ENCODE results near the gene AAR2. TPM values are rescaled to one million over a fixed set of nuclear protein-coding genes. Genes with fewer than 3 reads are reported as not detected.

AAR2 gene
- polyA plus RNA-seq, 1 experiment: 54.4 TPM

DNA sequence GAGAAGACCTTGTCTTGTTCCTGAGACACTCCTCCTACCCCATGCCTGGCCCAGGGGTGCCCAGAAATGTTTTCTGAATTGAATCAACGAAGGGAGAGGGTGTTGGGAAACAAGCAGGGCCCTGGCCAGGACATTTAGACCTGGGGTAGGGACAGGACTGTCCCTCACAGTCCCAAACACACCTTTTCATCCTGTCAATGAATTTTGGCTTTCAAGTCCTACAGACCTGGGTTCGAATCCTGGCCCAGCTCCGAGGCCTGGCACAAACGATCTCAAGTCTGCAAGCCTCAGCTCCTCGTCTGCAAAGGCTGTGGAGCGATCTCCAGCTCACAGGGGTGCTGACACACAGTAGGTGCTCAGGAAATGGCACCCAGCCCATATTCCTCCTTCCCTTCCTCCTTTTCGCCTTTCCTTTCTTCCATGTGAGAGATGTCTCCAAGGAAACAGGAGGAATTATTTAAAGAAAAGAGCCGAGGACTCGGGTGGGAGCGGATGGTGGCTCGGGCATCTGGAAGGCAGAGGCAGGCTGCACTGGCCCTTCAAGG, 62.6 kb downstream of the AAR2 start:
- POLR2A ChIA-PET: no interaction called here
- TF ChIP-seq, protein P1, sequence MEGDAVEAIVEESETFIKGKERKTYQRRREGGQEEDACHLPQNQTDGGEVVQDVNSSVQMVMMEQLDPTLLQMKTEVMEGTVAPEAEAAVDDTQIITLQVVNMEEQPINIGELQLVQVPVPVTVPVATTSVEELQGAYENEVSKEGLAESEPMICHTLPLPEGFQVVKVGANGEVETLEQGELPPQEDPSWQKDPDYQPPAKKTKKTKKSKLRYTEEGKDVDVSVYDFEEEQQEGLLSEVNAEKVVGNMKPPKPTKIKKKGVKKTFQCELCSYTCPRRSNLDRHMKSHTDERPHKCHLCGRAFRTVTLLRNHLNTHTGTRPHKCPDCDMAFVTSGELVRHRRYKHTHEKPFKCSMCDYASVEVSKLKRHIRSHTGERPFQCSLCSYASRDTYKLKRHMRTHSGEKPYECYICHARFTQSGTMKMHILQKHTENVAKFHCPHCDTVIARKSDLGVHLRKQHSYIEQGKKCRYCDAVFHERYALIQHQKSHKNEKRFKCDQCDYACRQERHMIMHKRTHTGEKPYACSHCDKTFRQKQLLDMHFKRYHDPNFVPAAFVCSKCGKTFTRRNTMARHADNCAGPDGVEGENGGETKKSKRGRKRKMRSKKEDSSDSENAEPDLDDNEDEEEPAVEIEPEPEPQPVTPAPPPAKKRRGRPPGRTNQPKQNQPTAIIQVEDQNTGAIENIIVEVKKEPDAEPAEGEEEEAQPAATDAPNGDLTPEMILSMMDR (IDR thresholded peaks at IDR 0.05; ENCODE audit: insufficient read depth, low read depth, low read length): no peak
- no peak for DNase-seq (ENCODE audit: low read depth)
- H3K27me3 ChIP-seq (ENCODE audit: control insufficient read depth, insufficient read depth, low read length): peaks cover 17% of the 10 kb centered on the region
- CTCF ChIA-PET: interaction anchor here (1.9 kb wide), 1 partner anchor 24 kb away, joined by 4 read pairs; no protein-coding TSS in a partner anchor
- no peak overlapping the region for H3K4me3 ChIP-seq (ENCODE audit: low read depth, low read length)
- H3K36me3 ChIP-seq (ENCODE audit: control insufficient read depth, insufficient read depth, low read length): no peaks in the 10 kb centered on the region

DNA sequence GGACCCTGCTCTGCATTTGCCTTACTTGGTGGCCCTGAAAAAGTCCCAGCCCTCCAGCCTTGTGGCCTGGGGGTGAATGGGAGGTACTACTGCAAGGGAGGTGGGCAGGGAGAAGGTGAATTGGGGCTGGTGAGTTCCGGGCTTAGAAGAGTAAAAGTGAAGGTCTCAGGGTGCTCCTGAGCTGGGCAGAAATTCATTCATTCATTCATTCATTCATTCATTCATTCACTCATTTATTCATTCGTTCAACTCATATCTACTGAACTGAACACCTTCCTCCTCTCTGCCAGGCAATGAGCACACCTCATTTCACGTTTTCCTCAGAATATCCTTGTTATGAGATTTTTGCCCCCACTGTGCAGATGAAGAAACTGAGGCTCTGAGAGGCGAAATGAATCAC, 63.2 kb downstream of the AAR2 start:
- POLR2A ChIA-PET: no interaction called here
- DNase-seq (ENCODE audit: low read depth): no peak
- no peak overlapping the region for H3K4me3 ChIP-seq (ENCODE audit: low read depth, low read length)
- peaks cover 21% of the 10 kb centered on the region for H3K27me3 ChIP-seq (ENCODE audit: control insufficient read depth, insufficient read depth, low read length)
- CTCF ChIA-PET: interaction anchor here (1.9 kb wide), 1 partner anchor 23 kb away, joined by 4 read pairs; no protein-coding TSS in a partner anchor
- no peaks in the 10 kb centered on the region for H3K36me3 ChIP-seq (ENCODE audit: control insufficient read depth, insufficient read depth, low read length)
- TF ChIP-seq, protein P1 (IDR thresholded peaks at IDR 0.05; ENCODE audit: insufficient read depth, low read depth, low read length): no peak

DNA sequence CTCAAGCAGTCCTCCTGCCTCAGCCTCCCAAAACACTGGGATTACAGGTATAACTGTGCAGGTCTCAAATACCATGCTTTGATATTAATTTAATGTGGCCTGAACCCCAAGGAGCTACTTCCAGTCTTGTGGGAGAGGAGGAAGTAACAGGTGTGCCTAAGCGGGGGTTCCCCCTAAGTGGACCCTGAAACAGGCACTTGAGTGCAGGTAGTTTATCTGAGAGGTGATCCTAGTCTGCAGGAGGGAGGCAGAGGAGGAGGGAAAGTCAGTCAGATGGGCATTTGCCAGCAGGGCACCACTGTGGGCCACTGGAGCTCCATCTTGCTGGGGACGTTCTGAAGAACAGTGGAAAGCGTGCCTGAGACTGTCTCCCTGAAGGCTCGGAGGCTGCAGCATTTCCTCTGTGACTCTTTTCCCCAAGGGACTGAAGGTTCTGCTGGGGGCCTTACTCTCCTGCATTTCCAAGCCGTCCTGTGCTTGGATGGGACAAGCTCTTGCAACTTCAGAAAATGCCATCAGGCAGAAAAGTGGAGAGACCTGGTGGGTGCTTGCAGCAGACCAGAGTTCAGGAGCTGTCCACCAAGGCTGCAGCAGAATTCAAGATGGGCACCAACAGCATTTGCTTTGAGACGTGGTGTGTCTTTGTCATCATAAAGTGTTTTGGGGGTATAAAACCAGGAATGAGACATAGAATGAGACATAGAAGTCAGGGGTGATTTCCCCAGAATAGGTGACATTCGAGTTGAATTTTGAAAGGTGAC, 65.3 kb downstream of the AAR2 start:
- peaks cover 35% of the 10 kb centered on the region for H3K27me3 ChIP-seq (ENCODE audit: control insufficient read depth, insufficient read depth, low read length)
- no peak for DNase-seq (ENCODE audit: low read depth)
- H3K4me3 ChIP-seq (ENCODE audit: low read depth, low read length): no peak overlapping the region
- TF ChIP-seq, protein P1 (IDR thresholded peaks at IDR 0.05; ENCODE audit: insufficient read depth, low read depth, low read length): no peak
- CTCF ChIA-PET: no interaction called here
- no peaks in the 10 kb centered on the region for H3K36me3 ChIP-seq (ENCODE audit: control insufficient read depth, insufficient read depth, low read length)
- POLR2A ChIA-PET: no interaction called here

DNA sequence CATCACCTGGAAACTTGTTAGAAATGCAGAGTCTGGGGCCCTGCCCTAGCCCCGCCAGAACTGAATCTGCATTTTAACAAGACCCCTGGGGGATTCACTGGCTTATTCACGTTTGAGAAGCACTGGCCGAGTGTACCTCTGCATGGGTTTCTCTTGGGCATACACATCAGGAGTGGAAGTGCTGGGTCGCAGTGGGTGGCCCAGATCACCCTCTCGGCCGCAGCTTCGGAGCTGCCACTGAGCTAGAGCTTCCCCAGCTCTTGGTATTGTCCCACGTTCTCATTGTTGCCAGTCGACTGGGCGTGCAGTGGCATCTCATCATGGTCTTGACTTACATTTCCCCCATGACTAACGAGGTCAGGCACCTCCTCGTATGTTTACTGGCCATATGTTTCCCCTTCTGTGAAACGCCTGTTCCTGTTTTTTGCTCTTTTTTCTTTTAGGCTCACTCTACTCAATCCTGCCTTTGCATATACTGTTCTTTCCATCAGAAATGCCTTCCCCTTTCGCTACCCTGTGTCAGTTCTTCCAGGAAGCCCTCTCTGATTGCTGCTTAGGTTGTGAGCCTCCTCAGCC, 66.8 kb downstream of the AAR2 start:
- DNase-seq (ENCODE audit: low read depth): no peak
- H3K36me3 ChIP-seq (ENCODE audit: control insufficient read depth, insufficient read depth, low read length): no peaks in the 10 kb centered on the region
- TF ChIP-seq, protein P1 (IDR thresholded peaks at IDR 0.05; ENCODE audit: insufficient read depth, low read depth, low read length): no peak
- ChIA-PET CTCF (no interaction called here), POLR2A (no interaction called here)
- H3K4me3 ChIP-seq (ENCODE audit: low read depth, low read length): no peak overlapping the region
- peaks cover 45% of the 10 kb centered on the region for H3K27me3 ChIP-seq (ENCODE audit: control insufficient read depth, insufficient read depth, low read length)

DNA sequence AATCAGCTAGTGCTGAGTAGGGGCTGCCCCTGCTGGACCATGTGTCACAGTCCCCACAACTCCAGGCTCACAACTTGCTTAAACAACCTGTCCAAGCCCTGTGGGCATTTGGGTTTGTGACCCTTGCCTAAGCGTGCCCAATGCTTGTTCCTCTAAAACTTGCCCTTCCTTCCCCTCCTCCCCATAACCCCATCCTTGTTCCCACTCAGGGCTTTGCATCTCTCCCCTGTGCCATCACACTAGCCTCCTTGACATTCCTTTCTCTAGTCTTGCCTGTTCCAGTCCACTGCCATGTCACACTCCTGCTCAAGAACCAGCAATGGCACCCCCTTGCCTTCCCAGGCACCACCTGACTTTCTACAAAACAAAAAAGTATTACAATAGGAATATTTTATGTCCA, 67.6 kb downstream of the AAR2 start:
- CTCF ChIA-PET: no interaction called here
- Histone ChIP-seq H3K4me3 (ENCODE audit: low read depth, low read length) (no peak overlapping the region), H3K36me3 (ENCODE audit: control insufficient read depth, insufficient read depth, low read length) (no peaks in the 10 kb centered on the region), H3K27me3 (ENCODE audit: control insufficient read depth, insufficient read depth, low read length) (peaks cover 50% of the 10 kb centered on the region)
- POLR2A ChIA-PET: no interaction called here
- DNase-seq (ENCODE audit: low read depth): no peak
- TF ChIP-seq, protein P1 (IDR thresholded peaks at IDR 0.05; ENCODE audit: insufficient read depth, low read depth, low read length): no peak

Data from BJ (cell line).